ENCODE results near the gene NAALADL1. TPM values are rescaled to one million over a fixed set of nuclear protein-coding genes. Genes with fewer than 3 reads are reported as not detected.
"Not testable (repeated sequence)": the region's sequence is repeated elsewhere in the genome, so short reads cannot be mapped to it uniquely, and the experiment has no call there.

The NAALADL1 gene
- total RNA-seq, 1 experiment from 2014 or later, result 0.23 TPM

GRCh38 chr11:65008016-65008415, 50.3 kb downstream of the NAALADL1 start:
- no peak overlapping the region for H3K4me3 Mint-ChIP-seq (ENCODE audit: unreplicated experiment)
- H3K27me3 Mint-ChIP-seq (ENCODE audit: insufficient read depth, unreplicated experiment), result no peaks in the 10 kb centered on the region
- H3K9me3 ChIP-seq, result no peaks in the 10 kb centered on the region
- intact Hi-C loops (cut with micrococcal nuclease; ENCODE audit: unreplicated experiment), result no loop called here
- H3K4me3 ChIP-seq (ENCODE audit: low read depth, low read length), result no peak overlapping the region
- POLR2A ChIA-PET, result no interaction called here
- H3K4me1 Mint-ChIP-seq (ENCODE audit: low read depth, unreplicated experiment), result peaks cover 5% of the 10 kb centered on the region
- no peak for TF ChIP-seq CTCF (IDR thresholded peaks at IDR 0.05; ENCODE audit: insufficient read depth in 1 of 2, low read depth in 1 of 2, low read length in 1 of 2, severe bottlenecking in 1 of 2, unreplicated experiment in 1 of 2)
- H3K36me3 Mint-ChIP-seq (ENCODE audit: insufficient read depth, unreplicated experiment), result peaks cover 4% of the 10 kb centered on the region
- DNase-seq, result no peak
- CTCF ChIA-PET, result no interaction called here
- peaks cover 11% of the 10 kb centered on the region for H3K4me1 ChIP-seq
- no peak overlapping the region for H3K27ac Mint-ChIP-seq (ENCODE audit: unreplicated experiment)
- no TSS peak for BruUV-seq (replicated peaks)
- no peaks in the 10 kb centered on the region for H3K9me3 Mint-ChIP-seq (ENCODE audit: unreplicated experiment)
- no peaks in the 10 kb centered on the region for H3K27me3 ChIP-seq (replicated peaks; ENCODE audit: control insufficient read depth, insufficient read depth, low read length)
- H3K36me3 ChIP-seq (ENCODE audit: control insufficient read depth, insufficient read depth, low read length), result no peaks in the 10 kb centered on the region

- H3K27me3 Mint-ChIP-seq (ENCODE audit: insufficient read depth, unreplicated experiment); intact Hi-C loops (cut with micrococcal nuclease; ENCODE audit: unreplicated experiment); BruUV-seq (replicated peaks); H3K36me3 ChIP-seq (ENCODE audit: control insufficient read depth, insufficient read depth, low read length); DNase-seq; H3K9me3 ChIP-seq; H3K4me3 ChIP-seq (ENCODE audit: low read depth, low read length); H3K27me3 ChIP-seq (replicated peaks; ENCODE audit: control insufficient read depth, insufficient read depth, low read length); POLR2A ChIA-PET; H3K9me3 Mint-ChIP-seq (ENCODE audit: unreplicated experiment); H3K27ac Mint-ChIP-seq (ENCODE audit: unreplicated experiment); H3K4me3 Mint-ChIP-seq (ENCODE audit: unreplicated experiment); H3K36me3 Mint-ChIP-seq (ENCODE audit: insufficient read depth, unreplicated experiment); H3K4me1 Mint-ChIP-seq (ENCODE audit: low read depth, unreplicated experiment): not testable (repeated sequence)
- CTCF ChIA-PET, result interaction anchor here (1.3 kb wide), 1 partner anchor 9 kb away, joined by 4 read pairs; no protein-coding TSS in a partner anchor
- H3K4me1 ChIP-seq, result peaks cover 14% of the 10 kb centered on the region
Observed at GRCh38 chr11:65003968-65004367, 54.4 kb downstream of the NAALADL1 start.

DNA sequence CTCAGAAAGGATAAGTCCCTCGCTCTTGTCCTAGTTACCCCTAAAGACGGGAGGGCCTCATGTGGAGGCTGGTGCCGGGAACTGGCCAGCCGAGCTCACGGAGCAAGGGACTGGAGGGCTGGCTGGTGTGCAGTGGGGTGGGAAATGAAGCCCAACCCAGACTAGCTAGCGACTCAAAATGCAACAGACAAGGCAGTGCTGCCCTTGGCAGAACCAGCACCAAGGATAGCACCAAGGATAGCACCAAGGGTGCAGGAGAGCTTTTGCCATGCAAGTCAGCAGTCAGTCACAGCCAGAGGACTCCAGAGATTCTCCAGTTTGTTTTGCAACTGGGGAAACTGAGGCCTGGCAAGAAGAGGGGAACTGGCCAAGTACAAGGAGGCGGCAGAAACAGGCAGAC, 55.1 kb downstream of the NAALADL1 start:
- H3K9me3 Mint-ChIP-seq (ENCODE audit: unreplicated experiment), result no peaks in the 10 kb centered on the region
- no peak for TF ChIP-seq CTCF (IDR thresholded peaks at IDR 0.05; ENCODE audit: insufficient read depth in 1 of 2, low read depth in 1 of 2, low read length in 1 of 2, severe bottlenecking in 1 of 2, unreplicated experiment in 1 of 2)
- BruUV-seq (replicated peaks), result no TSS peak
- intact Hi-C loops (cut with micrococcal nuclease; ENCODE audit: unreplicated experiment), result no loop called here
- ChIA-PET CTCF (interaction anchor here (1.3 kb wide), 1 partner anchor 10 kb away, joined by 4 read pairs; no protein-coding TSS in a partner anchor), POLR2A (no interaction called here)
- no peaks in the 10 kb centered on the region for H3K27me3 Mint-ChIP-seq (ENCODE audit: insufficient read depth, unreplicated experiment)
- H3K4me3 Mint-ChIP-seq (ENCODE audit: unreplicated experiment), result no peak overlapping the region
- Histone ChIP-seq H3K9me3 (no peaks in the 10 kb centered on the region), H3K4me1 (peaks cover 21% of the 10 kb centered on the region), H3K36me3 (ENCODE audit: control insufficient read depth, insufficient read depth, low read length) (no peaks in the 10 kb centered on the region), H3K4me3 (ENCODE audit: low read depth, low read length) (no peak overlapping the region), H3K27me3 (replicated peaks; ENCODE audit: control insufficient read depth, insufficient read depth, low read length) (no peaks in the 10 kb centered on the region)
- peaks cover 9% of the 10 kb centered on the region for H3K4me1 Mint-ChIP-seq (ENCODE audit: low read depth, unreplicated experiment)
- no peak for DNase-seq
- H3K36me3 Mint-ChIP-seq (ENCODE audit: insufficient read depth, unreplicated experiment), result no peaks in the 10 kb centered on the region
- H3K27ac Mint-ChIP-seq (ENCODE audit: unreplicated experiment), result no peak overlapping the region

DNA sequence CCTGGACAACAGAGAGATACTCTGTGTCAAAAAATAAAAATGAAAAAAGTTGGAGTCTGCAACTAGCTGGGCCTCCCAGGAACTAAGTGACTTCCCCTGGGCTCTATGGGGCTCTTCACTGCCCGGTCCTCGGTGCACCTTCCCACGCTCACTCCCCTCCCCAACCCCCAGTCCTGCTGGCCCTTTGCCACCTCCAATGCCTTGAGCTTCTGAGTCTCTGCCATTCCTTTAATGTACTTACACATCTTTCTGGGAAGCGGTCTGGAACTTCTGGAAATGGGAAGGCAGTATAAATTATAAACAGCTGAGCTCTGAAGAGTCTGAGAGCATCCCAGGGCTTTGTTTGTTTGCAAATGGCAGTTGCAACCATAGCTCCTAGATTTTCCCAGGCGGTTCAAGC, 55.6 kb downstream of the NAALADL1 start:
- Mint-ChIP-seq H3K4me1 (ENCODE audit: low read depth, unreplicated experiment) (peaks cover 12% of the 10 kb centered on the region), H3K4me3 (ENCODE audit: unreplicated experiment) (no peak overlapping the region), H3K9me3 (ENCODE audit: unreplicated experiment) (no peaks in the 10 kb centered on the region), H3K36me3 (ENCODE audit: insufficient read depth, unreplicated experiment) (no peaks in the 10 kb centered on the region), H3K27ac (ENCODE audit: unreplicated experiment) (no peak overlapping the region), H3K27me3 (ENCODE audit: insufficient read depth, unreplicated experiment) (no peaks in the 10 kb centered on the region)
- TF ChIP-seq CTCF (IDR thresholded peaks at IDR 0.05; ENCODE audit: insufficient read depth in 1 of 2, low read depth in 1 of 2, low read length in 1 of 2, severe bottlenecking in 1 of 2, unreplicated experiment in 1 of 2), result no peak
- intact Hi-C loops (cut with micrococcal nuclease; ENCODE audit: unreplicated experiment), result no loop called here
- POLR2A ChIA-PET, result no interaction called here
- BruUV-seq (replicated peaks), result no TSS peak
- Histone ChIP-seq H3K4me1 (peaks cover 27% of the 10 kb centered on the region), H3K9me3 (no peaks in the 10 kb centered on the region), H3K4me3 (ENCODE audit: low read depth, low read length) (no peak overlapping the region), H3K36me3 (ENCODE audit: control insufficient read depth, insufficient read depth, low read length) (no peaks in the 10 kb centered on the region), H3K27me3 (replicated peaks; ENCODE audit: control insufficient read depth, insufficient read depth, low read length) (no peaks in the 10 kb centered on the region)
- CTCF ChIA-PET, result interaction anchor here (1.3 kb wide), 1 partner anchor 10 kb away, joined by 4 read pairs; no protein-coding TSS in a partner anchor
- no peak for DNase-seq
